K562 (cell line): Measurements from ENCODE around the gene WT1. TPM values are rescaled to one million over a fixed set of nuclear protein-coding genes. Genes with fewer than 3 reads are reported as not detected.

Source experiments
- ATAC-seq: fragments of 200-7000 bp; cut with Tn5 transposase; 3 replicates; pipeline ENCODE4 v1.9.1; 2020; ENCODE audit warnings: moderate library complexity
- BruUV-seq: library from RNA; stranded (reverse); fragments of 400-500 nt; replicated peaks from 2 replicates; lab custom pipeline; 2021; lab: Mats Ljungman, UMichigan
- CTCF ChIA-PET: fragments of 300-600 bp; formaldehyde crosslinking; extraction: SDS; loops from one replicate; lab custom pipeline; 2021; ENCODE audit warnings: low intra/inter-chr PET ratio; lab: Yijun Ruan, JAX
- POLR2A ChIA-PET: fragments of 300-600, 350-650 bp; sonication (Branson Sonifier 250); formaldehyde crosslinking; extraction: SDS; loops from one replicate; lab custom pipeline; 2021; ENCODE audit warnings: antibody characterized with exemption, inconsistent platforms; lab: Yijun Ruan, JAX
- DNase-seq, 4 experiments: peaks; one replicate each; pipeline versions ENCODE4 v3.0.0 to v3.0.0-alpha.2; 2011 to 2018; ENCODE audit warnings: low spot score in 3 of 4, mixed read lengths in 3 of 4; ENCODE audit errors: extremely low read depth in 1 of 4
- FAIRE-seq: peaks from 2 replicates; lab custom pipeline; 2011; peaks lifted over from hg19 to GRCh38; lab: Jason Lieb, UNC
- H2AFZ ChIP-seq: 2 replicates; pipeline ENCODE4 v1.6.0; 2011; ENCODE audit warnings: low read depth, low read length, control low read depth, inconsistent platforms
- H3K27ac ChIP-seq: fragments of 200-600 bp; 3 replicates; pipeline ENCODE4 v1.8.0; 2011; ENCODE audit warnings: low read depth, mild to moderate bottlenecking, control low read depth, inconsistent platforms, low read length, moderate library complexity, mixed read lengths; ENCODE audit errors: extremely low read depth
- H3K27me3 ChIP-seq, 2 experiments: fragments of 300-600 bp in 1 of 2; 2 replicates in 1 of 2; 3 replicates in 1 of 2; pipeline versions ENCODE4 v1.6.0 to v1.8.0; 2011; ENCODE audit warnings: inconsistent platforms in 2 of 2, low read length in 2 of 2, mild to moderate bottlenecking in 1 of 2, mixed read lengths in 1 of 2, moderate library complexity in 1 of 2; ENCODE audit not compliant: control insufficient read depth in 2 of 2, insufficient read depth in 2 of 2
- H3K36me3 ChIP-seq: fragments of 300-600 bp; 3 replicates; pipeline ENCODE4 v1.8.0; 2011; ENCODE audit warnings: mild to moderate bottlenecking, low read length, inconsistent platforms; ENCODE audit not compliant: control insufficient read depth, insufficient read depth
- H3K4me1 ChIP-seq, 2 experiments: fragments of 200-600 bp in 1 of 2; replicated peaks in 1 of 2; 2 replicates in 1 of 2; 3 replicates in 1 of 2; pipeline versions ENCODE4 v1.5.1 to v1.8.0; 2011; ENCODE audit warnings: inconsistent platforms in 2 of 2, low read length in 2 of 2, mild to moderate bottlenecking in 1 of 2, mixed read lengths in 1 of 2, moderate library complexity in 1 of 2; ENCODE audit not compliant: control insufficient read depth in 2 of 2, insufficient read depth in 2 of 2
- H3K4me2 ChIP-seq: 2 replicates; pipeline ENCODE4 v1.6.1; 2011; ENCODE audit warnings: low read length, control low read depth, inconsistent platforms, mixed read lengths; ENCODE audit not compliant: insufficient read depth
- H3K4me3 ChIP-seq: fragments of 200-600 bp; sonication (generic), shearing (Covaris generic); 2 replicates; pipeline ENCODE4 v1.5.1; 2016; ENCODE audit warnings: control low read depth, inconsistent platforms
- H3K79me2 ChIP-seq: fragments of 200-600 bp; 3 replicates; pipeline ENCODE4 v1.8.0; 2011; ENCODE audit warnings: low read length, inconsistent platforms; ENCODE audit not compliant: control insufficient read depth, insufficient read depth
- H3K9ac ChIP-seq, 2 experiments: 2 replicates each; pipeline versions ENCODE4 v1.6.0 to v1.6.1; 2011; ENCODE audit warnings: low read depth in 2 of 2, low read length in 2 of 2, control low read depth in 1 of 2, inconsistent platforms in 1 of 2, mild to moderate bottlenecking in 1 of 2, mixed read lengths in 1 of 2; ENCODE audit not compliant: insufficient read depth in 1 of 2
- H3K9me1 ChIP-seq: one replicate; pipeline ENCODE4 v1.6.0; 2011; ENCODE audit warnings: inconsistent platforms, mild to moderate bottlenecking, low read length, moderate library complexity; ENCODE audit not compliant: control insufficient read depth, insufficient read depth
- H3K9me3 ChIP-seq: replicated peaks from 2 replicates; pipeline ENCODE4 v1.5.1; 2011; ENCODE audit warnings: low read depth, low read length, inconsistent platforms; ENCODE audit not compliant: control insufficient read depth, insufficient read depth
- H4K20me1 ChIP-seq: replicated peaks from 2 replicates; pipeline ENCODE4 v1.6.1; 2011; ENCODE audit warnings: low read length, inconsistent platforms, mixed read lengths; ENCODE audit not compliant: control insufficient read depth, insufficient read depth
- ARID4B ChIP-seq: sonication (generic); formaldehyde crosslinking; IDR thresholded peaks from 2 replicates; pipeline ENCODE4 v1.8.0; 2022; ENCODE audit warnings: mild to moderate bottlenecking, missing genetic modification reagents
- BCOR ChIP-seq: fragments of 450-650 bp; IDR thresholded peaks from 2 replicates; pipeline ENCODE4 v1.6.1; 2016
- KDM1A ChIP-seq, 2 experiments: fragments of 450-650 bp; IDR thresholded peaks; 2 replicates each; pipeline ENCODE4 v1.6.1; 2016; ENCODE audit warnings: mild to moderate bottlenecking in 2 of 2
- MBD1 ChIP-seq: fragments of 250-450 bp; sonication (Bioruptor Pico); IDR thresholded peaks from 2 replicates; pipeline ENCODE4 v1.8.0; 2022; ENCODE audit warnings: inconsistent platforms
- RBM25 ChIP-seq: fragments of 200-400 bp; formaldehyde crosslinking; IDR thresholded peaks from 2 replicates; pipeline ENCODE4 v1.6.1; 2018; ENCODE audit warnings: low read length, low read depth, moderate library complexity; ENCODE audit not compliant: severe bottlenecking
- THRAP3 ChIP-seq: fragments of 450-650 bp; IDR thresholded peaks from 2 replicates; pipeline ENCODE4 v1.6.1; 2016; ENCODE audit warnings: mild to moderate bottlenecking, inconsistent platforms, borderline replicate concordance
- ZFP30 ChIP-seq: fragments of 250-450 bp; sonication (Bioruptor Pico); IDR thresholded peaks from 2 replicates; pipeline ENCODE4 v1.8.0; 2022; ENCODE audit warnings: moderate library complexity, mild to moderate bottlenecking, inconsistent platforms, borderline replicate concordance
- ZFP36 ChIP-seq: fragments of 150-350 bp; IDR thresholded peaks from 2 replicates; pipeline ENCODE4 v1.6.1; 2018; ENCODE audit warnings: low read length, low read depth; ENCODE audit not compliant: partially characterized antibody
- WGBS: fragments of 100-300 bp; shearing (Covaris generic); methylation state at CpG from one replicate; pipeline ENCODE4 v1.1.6; 2016; ENCODE audit warnings: low coverage, mixed read lengths; ENCODE audit not compliant: insufficient coverage; ENCODE audit errors: missing lambda C conversion rate; 5-methylcytosine and 5-hydroxymethylcytosine counted together
- in situ Hi-C: fragments of 300-500 bp; cut with MboI; formaldehyde crosslinking; loops from 4 replicates; pipeline ENCODE4 v1.15.0; 2018; ENCODE audit warnings: inconsistent platforms, mixed read lengths
- intact Hi-C: fragments of 100-400 bp; cut with micrococcal nuclease; formaldehyde crosslinking; loops from 2 replicates; pipeline ENCODE4 v1.14.2; 2022
- polyA plus RNA-seq, 8 experiments: library from polyadenylated mRNA; depleted of rRNA in 4 of 8; stranded (reverse) in 5 of 8; unstranded in 3 of 8; fragments of >200 nt; fragmentation: Nextera tagmentation in 2 of 8; fragmentation: Illumina TruSeq in 1 of 8; extraction: Ambion mirVana in 2 of 8; extraction: Trizol in 1 of 8; gene quantifications; 2 replicates each; pipeline versions ENCODE4 v1.2.1 to v1.2.3, GENCODE V29; 2011 to 2014; ENCODE audit warnings: inconsistent platforms in 1 of 8, missing spikeins in 1 of 8
- total RNA-seq, 7 experiments: library from RNA; depleted of rRNA in 6 of 7; stranded (reverse); fragments of >200 nt in 6 of 7; fragmentation: Illumina TruSeq in 2 of 7; extraction: Trizol in 2 of 7; gene quantifications; 2 replicates each; pipeline versions ENCODE4 v1.2.1 to v1.2.3, GENCODE V29; 2011 to 2021; ENCODE audit warnings: low replicate concordance in 1 of 7

Gene WT1
- total and polyA plus RNA-seq, 9 of the 15 experiments (the other 6 are each of a cell fraction or from before 2014, with no cell fraction given): 7.1 to 33.8 (median 19.4) TPM

- Histone ChIP-seq H3K36me3 (no peaks in the 10 kb centered on the region), H3K27ac (no peak overlapping the region), H3K79me2 (no peaks in the 10 kb centered on the region), H3K9ac (no peak overlapping the region), H3K27me3 (no peaks in the 10 kb centered on the region), H2AFZ (no peak overlapping the region), H3K4me2 (no peak overlapping the region), H3K9me1 (no peaks in the 10 kb centered on the region), H4K20me1 (no peaks in the 10 kb centered on the region), H3K9me3 (no peaks in the 10 kb centered on the region), H3K4me1 (peaks cover 8% of the 10 kb centered on the region in 2 experiments; a peak in 3 of 5 replicates), H3K4me3 (no peak overlapping the region)
- ATAC-seq (no peak), FAIRE-seq (no peak), DNase-seq (no peak)
- BruUV-seq: no TSS peak
- POLR2A ChIA-PET: no interaction called here
- intact Hi-C loops: no loop called here
- in situ Hi-C loops: no loop called here
- CTCF ChIA-PET: interaction anchor here (0.6 kb wide), 1 partner anchor 115 kb away, joined by 5 read pairs; no protein-coding TSS in a partner anchor
- WGBS: 65% methylated on average over 2 of the region's 2 CpGs
- TF ChIP-seq ARID4B: no peak
- TF ChIP-seq THRAP3: no peak
- peak; percentile 89 for TF ChIP-seq RBM25
- TF ChIP-seq MBD1 (CRISPR knock-in tag): no peak
- peak; percentile 67 for TF ChIP-seq BCOR
- TF ChIP-seq ZFP30: no peak
- peak; percentile 61 for TF ChIP-seq ZFP36
- TF ChIP-seq KDM1A (IDR thresholded peaks at IDR 0.05): peak in 1 of 2 experiments; percentile 39; a peak in 1 of 4 replicates
These were observed 21.5 kb upstream of the WT1 start for GRCh38 chr11:32456864-32457263.
